GM23338 (cell line): ENCODE data around the gene CMTM5. TPM values are rescaled to one million over a fixed set of nuclear protein-coding genes. Genes with fewer than 3 reads are reported as not detected.

ENCODE experiments used
- CREB1 ChIP-seq: fragments of 250-450 bp; sonication (Bioruptor Pico); IDR thresholded peaks from 2 replicates; pipeline ENCODE4 v1.5.0; 2020; ENCODE audit warnings: low read depth, mild to moderate bottlenecking, moderate library complexity
- EZH2 ChIP-seq: fragments of 200-600 bp; sonication (generic); IDR thresholded peaks from one replicate; pipeline ENCODE4 v1.8.0; 2017; ENCODE audit warnings: antibody characterized with exemption, mild to moderate bottlenecking, low read depth; ENCODE audit not compliant: unreplicated experiment
- EZH2phosphoT487 ChIP-seq: fragments of 200-600 bp; sonication (generic); IDR thresholded peaks from one replicate; pipeline ENCODE4 v1.8.1; 2018; ENCODE audit warnings: antibody characterized with exemption; ENCODE audit not compliant: unreplicated experiment
- NANOG ChIP-seq: IDR thresholded peaks from 2 replicates; pipeline ENCODE4 v1.6.1; 2016; ENCODE audit warnings: antibody characterized with exemption, borderline replicate concordance
- POLR2AphosphoS5 ChIP-seq: IDR thresholded peaks from 2 replicates; pipeline ENCODE4 v1.6.1; 2016; ENCODE audit warnings: antibody characterized with exemption, low read depth
- STAT1 ChIP-seq: IDR thresholded peaks from one replicate; pipeline ENCODE4 v1.6.1; 2016; ENCODE audit warnings: antibody characterized with exemption; ENCODE audit not compliant: unreplicated experiment
- ZNF114 ChIP-seq: fragments of 250-450 bp; sonication (Bioruptor Pico); IDR thresholded peaks from 2 replicates; pipeline ENCODE4 v1.5.0; 2020; ENCODE audit warnings: mild to moderate bottlenecking, moderate library complexity
- ZNF331 ChIP-seq: fragments of 250-450 bp; sonication (Bioruptor Pico); IDR thresholded peaks from 2 replicates; pipeline ENCODE4 v1.5.0; 2020; ENCODE audit warnings: low read depth, mild to moderate bottlenecking, moderate library complexity
- polyA plus RNA-seq: library from polyadenylated mRNA; unstranded; fragments of >200 nt; fragmentation: Nextera tagmentation; extraction: Ambion mirVana; gene quantifications from 2 replicates; pipeline ENCODE4 v1.2.1, GENCODE V29; 2016
- total RNA-seq: library from RNA; depleted of rRNA; stranded (reverse); fragments of >200 nt; shearing (Covaris generic); gene quantifications from 2 replicates; pipeline ENCODE4 v1.2.3, GENCODE V29; 2014
- TF ChIP-seq, protein P1 (sequence below): fragments of 250-450 bp; sonication (Bioruptor Pico); IDR thresholded peaks from 2 replicates; pipeline ENCODE4 v1.5.0; 2020; ENCODE audit warnings: mild to moderate bottlenecking, moderate library complexity
- TF ChIP-seq, protein P2 (sequence below): IDR thresholded peaks from 2 replicates; pipeline ENCODE4 v1.6.1; 2016; ENCODE audit warnings: antibody characterized with exemption
- TF ChIP-seq, protein P3 (sequence below): IDR thresholded peaks from one replicate; pipeline ENCODE4 v1.6.1; 2018; ENCODE audit warnings: antibody characterized with exemption; ENCODE audit not compliant: unreplicated experiment

Gene CMTM5
- total and polyA plus RNA-seq, 2 experiments from 2014 or later, result 0.24 TPM; not detected in 1

DNA sequence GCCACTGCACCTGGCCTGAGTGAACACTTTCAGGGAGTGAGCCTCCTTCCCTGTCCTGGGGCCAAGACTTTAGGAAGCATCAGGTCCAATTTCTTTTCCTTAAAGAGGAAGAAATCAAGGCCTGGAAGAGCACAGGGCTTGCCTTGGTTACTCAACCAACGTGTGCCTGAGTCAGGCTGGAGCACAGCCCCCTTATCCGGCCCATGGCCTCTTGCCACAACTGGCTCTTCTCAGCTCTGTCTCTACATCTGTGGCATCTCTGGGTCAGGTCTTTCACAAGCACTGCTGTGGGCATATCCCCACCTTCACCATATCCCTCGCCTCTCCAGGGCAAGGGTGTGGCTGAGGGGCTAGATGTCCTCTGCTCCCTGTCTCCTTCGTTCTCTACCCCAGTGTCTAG lies 24.4 kb downstream of the CMTM5 start (continued):
- TF ChIP-seq, protein P1, sequence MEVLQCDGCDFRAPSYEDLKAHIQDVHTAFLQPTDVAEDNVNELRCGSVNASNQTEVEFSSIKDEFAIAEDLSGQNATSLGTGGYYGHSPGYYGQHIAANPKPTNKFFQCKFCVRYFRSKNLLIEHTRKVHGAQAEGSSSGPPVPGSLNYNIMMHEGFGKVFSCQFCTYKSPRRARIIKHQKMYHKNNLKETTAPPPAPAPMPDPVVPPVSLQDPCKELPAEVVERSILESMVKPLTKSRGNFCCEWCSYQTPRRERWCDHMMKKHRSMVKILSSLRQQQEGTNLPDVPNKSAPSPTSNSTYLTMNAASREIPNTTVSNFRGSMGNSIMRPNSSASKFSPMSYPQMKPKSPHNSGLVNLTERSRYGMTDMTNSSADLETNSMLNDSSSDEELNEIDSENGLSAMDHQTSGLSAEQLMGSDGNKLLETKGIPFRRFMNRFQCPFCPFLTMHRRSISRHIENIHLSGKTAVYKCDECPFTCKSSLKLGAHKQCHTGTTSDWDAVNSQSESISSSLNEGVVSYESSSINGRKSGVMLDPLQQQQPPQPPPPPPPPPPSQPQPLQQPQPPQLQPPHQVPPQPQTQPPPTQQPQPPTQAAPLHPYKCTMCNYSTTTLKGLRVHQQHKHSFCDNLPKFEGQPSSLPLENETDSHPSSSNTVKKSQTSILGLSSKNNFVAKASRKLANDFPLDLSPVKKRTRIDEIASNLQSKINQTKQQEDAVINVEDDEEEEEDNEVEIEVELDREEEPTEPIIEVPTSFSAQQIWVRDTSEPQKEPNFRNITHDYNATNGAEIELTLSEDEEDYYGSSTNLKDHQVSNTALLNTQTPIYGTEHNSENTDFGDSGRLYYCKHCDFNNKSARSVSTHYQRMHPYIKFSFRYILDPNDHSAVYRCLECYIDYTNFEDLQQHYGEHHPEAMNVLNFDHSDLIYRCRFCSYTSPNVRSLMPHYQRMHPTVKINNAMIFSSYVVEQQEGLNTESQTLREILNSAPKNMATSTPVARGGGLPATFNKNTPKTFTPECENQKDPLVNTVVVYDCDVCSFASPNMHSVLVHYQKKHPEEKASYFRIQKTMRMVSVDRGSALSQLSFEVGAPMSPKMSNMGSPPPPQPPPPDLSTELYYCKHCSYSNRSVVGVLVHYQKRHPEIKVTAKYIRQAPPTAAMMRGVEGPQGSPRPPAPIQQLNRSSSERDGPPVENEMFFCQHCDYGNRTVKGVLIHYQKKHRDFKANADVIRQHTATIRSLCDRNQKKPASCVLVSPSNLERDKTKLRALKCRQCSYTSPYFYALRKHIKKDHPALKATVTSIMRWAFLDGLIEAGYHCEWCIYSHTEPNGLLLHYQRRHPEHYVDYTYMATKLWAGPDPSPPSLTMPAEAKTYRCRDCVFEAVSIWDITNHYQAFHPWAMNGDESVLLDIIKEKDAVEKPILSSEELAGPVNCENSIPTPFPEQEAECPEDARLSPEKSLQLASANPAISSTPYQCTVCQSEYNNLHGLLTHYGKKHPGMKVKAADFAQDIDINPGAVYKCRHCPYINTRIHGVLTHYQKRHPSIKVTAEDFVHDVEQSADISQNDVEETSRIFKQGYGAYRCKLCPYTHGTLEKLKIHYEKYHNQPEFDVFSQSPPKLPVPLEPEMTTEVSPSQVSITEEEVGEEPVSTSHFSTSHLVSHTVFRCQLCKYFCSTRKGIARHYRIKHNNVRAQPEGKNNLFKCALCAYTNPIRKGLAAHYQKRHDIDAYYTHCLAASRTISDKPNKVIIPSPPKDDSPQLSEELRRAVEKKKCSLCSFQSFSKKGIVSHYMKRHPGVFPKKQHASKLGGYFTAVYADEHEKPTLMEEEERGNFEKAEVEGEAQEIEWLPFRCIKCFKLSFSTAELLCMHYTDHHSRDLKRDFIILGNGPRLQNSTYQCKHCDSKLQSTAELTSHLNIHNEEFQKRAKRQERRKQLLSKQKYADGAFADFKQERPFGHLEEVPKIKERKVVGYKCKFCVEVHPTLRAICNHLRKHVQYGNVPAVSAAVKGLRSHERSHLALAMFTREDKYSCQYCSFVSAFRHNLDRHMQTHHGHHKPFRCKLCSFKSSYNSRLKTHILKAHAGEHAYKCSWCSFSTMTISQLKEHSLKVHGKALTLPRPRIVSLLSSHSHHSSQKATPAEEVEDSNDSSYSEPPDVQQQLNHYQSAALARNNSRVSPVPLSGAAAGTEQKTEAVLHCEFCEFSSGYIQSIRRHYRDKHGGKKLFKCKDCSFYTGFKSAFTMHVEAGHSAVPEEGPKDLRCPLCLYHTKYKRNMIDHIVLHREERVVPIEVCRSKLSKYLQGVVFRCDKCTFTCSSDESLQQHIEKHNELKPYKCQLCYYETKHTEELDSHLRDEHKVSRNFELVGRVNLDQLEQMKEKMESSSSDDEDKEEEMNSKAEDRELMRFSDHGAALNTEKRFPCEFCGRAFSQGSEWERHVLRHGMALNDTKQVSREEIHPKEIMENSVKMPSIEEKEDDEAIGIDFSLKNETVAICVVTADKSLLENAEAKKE (CRISPR knock-in tag), result no peak
- no peak for TF ChIP-seq ZNF114 (CRISPR knock-in tag)
- no peak for TF ChIP-seq EZH2
- no peak for TF ChIP-seq EZH2phosphoT487
- TF ChIP-seq, protein P2, sequence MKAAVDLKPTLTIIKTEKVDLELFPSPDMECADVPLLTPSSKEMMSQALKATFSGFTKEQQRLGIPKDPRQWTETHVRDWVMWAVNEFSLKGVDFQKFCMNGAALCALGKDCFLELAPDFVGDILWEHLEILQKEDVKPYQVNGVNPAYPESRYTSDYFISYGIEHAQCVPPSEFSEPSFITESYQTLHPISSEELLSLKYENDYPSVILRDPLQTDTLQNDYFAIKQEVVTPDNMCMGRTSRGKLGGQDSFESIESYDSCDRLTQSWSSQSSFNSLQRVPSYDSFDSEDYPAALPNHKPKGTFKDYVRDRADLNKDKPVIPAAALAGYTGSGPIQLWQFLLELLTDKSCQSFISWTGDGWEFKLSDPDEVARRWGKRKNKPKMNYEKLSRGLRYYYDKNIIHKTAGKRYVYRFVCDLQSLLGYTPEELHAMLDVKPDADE, result no peak
- TF ChIP-seq CREB1 (CRISPR knock-in tag), result no peak
- no peak for TF ChIP-seq ZNF331 (CRISPR knock-in tag)
- TF ChIP-seq, protein P3, sequence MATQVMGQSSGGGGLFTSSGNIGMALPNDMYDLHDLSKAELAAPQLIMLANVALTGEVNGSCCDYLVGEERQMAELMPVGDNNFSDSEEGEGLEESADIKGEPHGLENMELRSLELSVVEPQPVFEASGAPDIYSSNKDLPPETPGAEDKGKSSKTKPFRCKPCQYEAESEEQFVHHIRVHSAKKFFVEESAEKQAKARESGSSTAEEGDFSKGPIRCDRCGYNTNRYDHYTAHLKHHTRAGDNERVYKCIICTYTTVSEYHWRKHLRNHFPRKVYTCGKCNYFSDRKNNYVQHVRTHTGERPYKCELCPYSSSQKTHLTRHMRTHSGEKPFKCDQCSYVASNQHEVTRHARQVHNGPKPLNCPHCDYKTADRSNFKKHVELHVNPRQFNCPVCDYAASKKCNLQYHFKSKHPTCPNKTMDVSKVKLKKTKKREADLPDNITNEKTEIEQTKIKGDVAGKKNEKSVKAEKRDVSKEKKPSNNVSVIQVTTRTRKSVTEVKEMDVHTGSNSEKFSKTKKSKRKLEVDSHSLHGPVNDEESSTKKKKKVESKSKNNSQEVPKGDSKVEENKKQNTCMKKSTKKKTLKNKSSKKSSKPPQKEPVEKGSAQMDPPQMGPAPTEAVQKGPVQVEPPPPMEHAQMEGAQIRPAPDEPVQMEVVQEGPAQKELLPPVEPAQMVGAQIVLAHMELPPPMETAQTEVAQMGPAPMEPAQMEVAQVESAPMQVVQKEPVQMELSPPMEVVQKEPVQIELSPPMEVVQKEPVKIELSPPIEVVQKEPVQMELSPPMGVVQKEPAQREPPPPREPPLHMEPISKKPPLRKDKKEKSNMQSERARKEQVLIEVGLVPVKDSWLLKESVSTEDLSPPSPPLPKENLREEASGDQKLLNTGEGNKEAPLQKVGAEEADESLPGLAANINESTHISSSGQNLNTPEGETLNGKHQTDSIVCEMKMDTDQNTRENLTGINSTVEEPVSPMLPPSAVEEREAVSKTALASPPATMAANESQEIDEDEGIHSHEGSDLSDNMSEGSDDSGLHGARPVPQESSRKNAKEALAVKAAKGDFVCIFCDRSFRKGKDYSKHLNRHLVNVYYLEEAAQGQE, result no peak
- TF ChIP-seq NANOG, result no peak
- no peak for TF ChIP-seq STAT1
- TF ChIP-seq POLR2AphosphoS5, result no peak
